Thyroid gland (tissue), 4 donors: Measurements from ENCODE around the gene SCN3A.

Experiments
- CTCF ChIP-seq, 6 experiments: fragments of 200-600 bp in 3 of 6; fragments of 450-650 bp in 3 of 6; sonication (generic) in 3 of 6; IDR thresholded peaks; one replicate each; pipeline ENCODE4 v1.5.1; 2016 to 2019; ENCODE audit warnings: antibody characterized with exemption in 6 of 6, mild to moderate bottlenecking in 2 of 6, inconsistent platforms in 1 of 6, moderate library complexity in 1 of 6
- POLR2A ChIP-seq, 2 donors: fragments of 450-650 bp; IDR thresholded peaks; one replicate each; pipeline ENCODE4 v1.6.1; 2017; ENCODE audit warnings: antibody characterized with exemption in 2 of 2, mild to moderate bottlenecking in 2 of 2, moderate library complexity in 1 of 2

GRCh38 chr2:165161510-165161909 is 42.3 kb downstream of the SCN3A start:
- no peak for TF ChIP-seq CTCF (IDR thresholded peaks at IDR 0.05)
- no peak for TF ChIP-seq POLR2A (IDR thresholded peaks at IDR 0.05)
